Measurements from ENCODE around the gene NAP1L5. TPM values are rescaled to one million over a fixed set of nuclear protein-coding genes. Genes with fewer than 3 reads are reported as not detected.

Gene NAP1L5, protein sequence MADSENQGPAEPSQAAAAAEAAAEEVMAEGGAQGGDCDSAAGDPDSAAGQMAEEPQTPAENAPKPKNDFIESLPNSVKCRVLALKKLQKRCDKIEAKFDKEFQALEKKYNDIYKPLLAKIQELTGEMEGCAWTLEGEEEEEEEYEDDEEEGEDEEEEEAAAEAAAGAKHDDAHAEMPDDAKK
- 5.6 TPM in 2 replicates for total RNA-seq

DNA sequence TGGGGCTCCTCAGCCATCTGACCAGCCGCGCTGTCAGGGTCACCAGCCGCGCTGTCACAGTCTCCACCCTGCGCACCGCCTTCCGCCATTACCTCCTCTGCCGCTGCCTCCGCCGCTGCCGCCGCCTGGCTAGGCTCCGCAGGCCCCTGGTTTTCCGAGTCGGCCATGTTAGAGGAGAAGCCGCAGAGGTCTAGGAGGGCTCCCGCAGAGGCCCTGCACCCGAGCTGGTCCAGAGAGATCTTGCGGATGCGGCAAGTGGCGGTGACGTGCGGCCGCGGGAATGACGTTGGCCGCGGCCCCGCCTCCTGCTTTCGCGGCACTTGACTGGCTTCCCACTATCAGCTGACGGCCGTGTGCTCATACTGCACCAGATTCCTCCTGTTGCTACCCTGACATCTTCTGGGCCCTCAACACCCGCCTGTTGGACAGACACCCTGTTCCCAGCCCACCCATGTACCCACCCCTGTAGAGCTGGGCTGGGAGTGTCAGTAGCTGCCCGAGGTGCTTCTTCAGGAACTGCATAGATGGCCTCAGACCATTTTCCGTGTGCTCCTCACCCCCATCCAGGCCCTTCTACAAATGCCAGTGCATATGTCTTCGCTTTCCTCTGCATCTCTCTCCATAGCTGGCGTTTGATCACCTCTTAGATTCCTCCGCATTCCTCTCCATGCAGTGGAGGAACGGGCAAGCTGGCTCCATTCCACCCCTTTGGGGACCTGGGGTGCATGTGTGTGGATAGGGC, at the start of gene NAP1L5:
TSS of gene NAP1L5 (minus strand) at position 242 of the 742 bp plus-strand sequence. CDS start at position 167, 75 bp downstream.
- intact Hi-C loops (cut with micrococcal nuclease): loop anchor here (5.0 kb wide), 1 partner anchor 105 kb away; the partner anchor contains the start of gene HERC3
- Mint-ChIP-seq H3K4me1 (ENCODE audit: low read depth) (peaks cover 11% of the 10 kb centered on the region), H3K4me3 (ENCODE audit: low read depth) (peak within 1 kb of the TSS; percentile 85), H3K9me3 (no peaks in the 10 kb centered on the region), H3K27me3 (ENCODE audit: low read depth) (no peaks in the 10 kb centered on the region), H3K36me3 (ENCODE audit: low read depth) (peaks cover 5% of the 10 kb centered on the region), H3K27ac (peak within 1 kb of the TSS; percentile 56)
- peak; percentile 61 for DNase-seq (ENCODE audit: low spot score)

DNA sequence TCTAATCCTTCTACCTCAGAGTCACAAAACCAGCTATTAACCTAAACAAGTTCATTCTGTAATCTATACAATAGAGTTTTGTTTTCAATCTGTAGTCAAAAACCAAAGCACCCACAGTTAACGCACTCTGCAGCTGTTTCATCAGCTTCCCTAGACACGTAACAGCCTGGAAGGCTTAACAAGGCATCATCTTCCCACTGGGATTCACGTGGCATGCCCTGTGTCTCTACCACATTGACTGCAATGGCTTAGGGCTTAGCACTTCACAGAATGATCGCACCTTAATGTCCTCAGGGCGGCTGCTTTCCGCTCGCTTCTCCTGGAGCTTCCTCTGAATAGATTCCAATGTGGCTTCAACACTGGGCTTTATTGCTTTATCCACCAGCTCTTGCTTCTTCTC, 49.7 kb upstream of the NAP1L5 start:
- Mint-ChIP-seq H3K36me3 (ENCODE audit: low read depth) (peaks cover 14% of the 10 kb centered on the region), H3K27ac (no peak overlapping the region), H3K4me1 (ENCODE audit: low read depth) (no peaks in the 10 kb centered on the region), H3K4me3 (ENCODE audit: low read depth) (no peak overlapping the region), H3K27me3 (ENCODE audit: low read depth) (no peaks in the 10 kb centered on the region), H3K9me3 (no peaks in the 10 kb centered on the region)
- no peak for DNase-seq (ENCODE audit: low spot score)
- intact Hi-C loops (cut with micrococcal nuclease): no loop called here

DNA sequence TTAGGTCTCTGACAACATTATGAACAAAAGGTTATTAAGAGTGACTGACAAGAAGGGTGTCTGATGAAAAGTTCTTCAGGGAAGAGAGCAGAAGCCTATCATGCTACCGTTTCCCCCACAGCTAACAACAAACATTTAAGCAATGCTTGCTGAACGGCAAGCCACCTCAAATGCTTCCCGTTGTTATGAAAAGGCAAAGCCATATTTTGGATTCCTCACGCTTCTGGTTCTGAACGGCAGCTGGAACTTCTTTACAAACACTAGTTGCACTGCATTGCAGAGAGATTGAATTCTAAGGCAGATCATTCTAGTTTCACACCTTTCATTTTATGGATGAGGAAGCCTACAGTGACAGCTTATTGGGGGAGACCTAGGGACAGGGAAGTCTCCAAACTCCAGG, 48.6 kb upstream of the NAP1L5 start:
- Mint-ChIP-seq H3K27ac (no peak overlapping the region), H3K27me3 (ENCODE audit: low read depth) (no peaks in the 10 kb centered on the region), H3K4me3 (ENCODE audit: low read depth) (no peak overlapping the region), H3K4me1 (ENCODE audit: low read depth) (no peaks in the 10 kb centered on the region), H3K9me3 (no peaks in the 10 kb centered on the region), H3K36me3 (ENCODE audit: low read depth) (peaks cover 14% of the 10 kb centered on the region)
- DNase-seq (ENCODE audit: low spot score): no peak
- intact Hi-C loops (cut with micrococcal nuclease): no loop called here

DNA sequence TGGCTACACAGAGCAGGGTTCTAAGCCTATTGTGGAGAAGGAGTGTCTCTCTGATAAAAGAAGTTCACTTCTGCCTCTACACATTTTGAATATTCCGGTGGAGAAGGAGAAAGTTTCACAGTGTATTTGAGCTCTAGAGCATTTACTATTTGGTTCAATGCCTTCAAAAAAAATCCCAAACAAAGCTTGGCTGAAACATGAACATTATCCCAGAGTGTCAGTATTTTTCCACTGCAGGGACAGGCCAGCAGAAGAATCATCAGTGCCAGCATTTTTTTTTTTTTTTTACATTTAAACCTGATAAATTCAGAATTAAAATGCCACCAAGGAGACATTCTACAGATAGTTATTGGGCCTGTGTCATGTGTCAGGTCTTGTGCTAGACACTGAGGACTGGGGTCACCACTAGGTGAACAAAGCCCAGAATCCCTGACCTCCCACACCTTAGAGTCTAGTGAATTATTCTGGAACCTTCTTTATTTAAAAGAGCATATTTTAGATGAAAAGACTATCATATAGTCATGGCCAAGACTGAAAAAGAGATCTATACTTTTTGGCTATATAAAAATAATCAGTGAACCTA, 48.0 kb upstream of the NAP1L5 start:
- H3K36me3 Mint-ChIP-seq (ENCODE audit: low read depth): peaks cover 14% of the 10 kb centered on the region
- H3K27ac Mint-ChIP-seq: no peak overlapping the region
- H3K4me1 Mint-ChIP-seq (ENCODE audit: low read depth): no peaks in the 10 kb centered on the region
- no peaks in the 10 kb centered on the region for H3K27me3 Mint-ChIP-seq (ENCODE audit: low read depth)
- H3K4me3 Mint-ChIP-seq (ENCODE audit: low read depth): no peak overlapping the region
- intact Hi-C loops (cut with micrococcal nuclease): no loop called here
- no peaks in the 10 kb centered on the region for H3K9me3 Mint-ChIP-seq
- no peak for DNase-seq (ENCODE audit: low spot score)

DNA sequence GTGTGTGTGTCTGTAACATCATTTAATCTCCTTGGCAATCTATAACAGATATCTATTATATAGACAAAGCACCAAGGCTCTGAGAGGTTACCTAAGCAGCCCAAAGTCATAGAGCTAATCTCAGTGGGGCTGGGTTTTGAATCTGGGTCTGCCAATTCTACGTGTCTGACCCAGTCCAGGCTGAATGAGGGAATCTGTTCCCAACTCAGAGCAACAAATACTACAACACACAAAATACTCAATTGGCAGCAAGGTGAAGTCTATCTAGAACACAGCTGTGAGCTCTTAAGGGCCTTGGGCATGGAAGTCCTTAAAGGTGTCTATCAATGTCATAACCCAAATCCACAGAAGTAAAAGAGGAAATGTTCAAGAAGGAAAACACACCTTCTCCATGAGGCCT, 47.5 kb upstream of the NAP1L5 start:
- H3K27ac Mint-ChIP-seq: no peak overlapping the region
- no peak for DNase-seq (ENCODE audit: low spot score)
- H3K4me1 Mint-ChIP-seq (ENCODE audit: low read depth): no peaks in the 10 kb centered on the region
- no peaks in the 10 kb centered on the region for H3K9me3 Mint-ChIP-seq
- no peaks in the 10 kb centered on the region for H3K27me3 Mint-ChIP-seq (ENCODE audit: low read depth)
- intact Hi-C loops (cut with micrococcal nuclease): no loop called here
- H3K36me3 Mint-ChIP-seq (ENCODE audit: low read depth): peaks cover 14% of the 10 kb centered on the region
- H3K4me3 Mint-ChIP-seq (ENCODE audit: low read depth): no peak overlapping the region

DNA sequence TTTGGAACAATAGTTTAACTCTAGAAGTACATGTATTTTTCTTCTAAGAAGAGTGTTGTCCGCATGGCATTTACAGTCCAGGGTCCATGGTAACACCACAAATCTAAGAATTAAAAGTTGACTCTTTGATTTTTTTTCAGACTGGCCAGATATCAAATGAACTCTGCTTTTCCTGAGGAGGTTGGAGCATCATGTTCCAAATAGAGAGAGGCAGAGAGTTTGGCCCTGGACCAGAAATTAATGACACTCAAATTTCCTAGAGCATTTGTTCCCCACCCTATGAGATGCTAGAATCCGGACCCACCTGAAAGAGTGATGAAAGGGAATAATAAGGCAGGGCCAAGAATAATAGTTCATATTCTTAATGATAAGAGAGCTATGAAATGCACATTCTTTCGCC, 47.0 kb upstream of the NAP1L5 start:
- Mint-ChIP-seq H3K36me3 (ENCODE audit: low read depth) (peaks cover 11% of the 10 kb centered on the region), H3K27ac (no peak overlapping the region), H3K4me3 (ENCODE audit: low read depth) (no peak overlapping the region), H3K27me3 (ENCODE audit: low read depth) (no peaks in the 10 kb centered on the region), H3K4me1 (ENCODE audit: low read depth) (no peaks in the 10 kb centered on the region), H3K9me3 (no peaks in the 10 kb centered on the region)
- DNase-seq (ENCODE audit: low spot score): no peak
- intact Hi-C loops (cut with micrococcal nuclease): no loop called here

DNA sequence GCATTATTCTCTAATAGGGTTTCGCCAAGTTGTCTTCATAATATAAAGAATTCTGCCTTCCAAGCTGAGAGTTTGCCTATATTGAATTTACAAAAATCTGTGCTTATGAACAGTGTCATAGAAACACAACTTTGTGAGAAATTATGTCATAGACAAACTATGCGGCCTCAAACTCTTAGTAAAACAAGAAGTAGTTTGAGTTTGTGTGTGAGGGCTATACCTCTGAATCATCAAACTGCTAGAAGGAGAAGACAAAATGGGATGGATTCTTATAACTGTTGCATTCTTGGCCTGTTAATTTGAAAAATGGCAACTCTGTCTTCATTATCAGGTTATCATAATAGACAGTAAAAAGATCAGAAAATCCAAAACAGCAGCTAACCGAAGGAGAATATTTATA, 46.1 kb upstream of the NAP1L5 start:
- Mint-ChIP-seq H3K27ac (no peak overlapping the region), H3K9me3 (no peaks in the 10 kb centered on the region), H3K27me3 (ENCODE audit: low read depth) (no peaks in the 10 kb centered on the region), H3K4me3 (ENCODE audit: low read depth) (no peak overlapping the region), H3K4me1 (ENCODE audit: low read depth) (no peaks in the 10 kb centered on the region), H3K36me3 (ENCODE audit: low read depth) (peaks cover 7% of the 10 kb centered on the region)
- intact Hi-C loops (cut with micrococcal nuclease): no loop called here
- DNase-seq (ENCODE audit: low spot score): no peak

DNA sequence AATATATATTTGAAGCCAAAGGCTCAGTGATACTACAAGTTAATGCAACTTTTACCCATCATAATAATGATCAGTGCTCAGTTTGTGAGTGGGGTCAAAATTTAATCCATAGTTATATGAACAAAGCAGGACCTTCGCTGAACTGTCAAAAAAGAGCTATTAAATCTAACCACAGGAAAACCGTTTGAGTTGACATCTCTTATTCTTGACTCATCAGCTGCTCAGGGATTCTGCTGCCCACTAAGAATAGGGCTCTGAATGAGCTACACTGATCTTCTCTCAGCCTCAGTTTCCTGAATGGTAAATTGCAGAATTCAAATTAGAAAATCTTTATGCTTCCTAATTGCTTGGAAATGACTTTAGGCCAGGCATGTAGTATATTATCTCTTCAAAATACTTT, 44.9 kb upstream of the NAP1L5 start:
- H3K9me3 Mint-ChIP-seq: no peaks in the 10 kb centered on the region
- no peak overlapping the region for H3K4me3 Mint-ChIP-seq (ENCODE audit: low read depth)
- H3K27ac Mint-ChIP-seq: no peak overlapping the region
- H3K27me3 Mint-ChIP-seq (ENCODE audit: low read depth): no peaks in the 10 kb centered on the region
- DNase-seq (ENCODE audit: low spot score): no peak
- peaks cover 7% of the 10 kb centered on the region for H3K36me3 Mint-ChIP-seq (ENCODE audit: low read depth)
- peaks cover 2% of the 10 kb centered on the region for H3K4me1 Mint-ChIP-seq (ENCODE audit: low read depth)
- intact Hi-C loops (cut with micrococcal nuclease): no loop called here

DNA sequence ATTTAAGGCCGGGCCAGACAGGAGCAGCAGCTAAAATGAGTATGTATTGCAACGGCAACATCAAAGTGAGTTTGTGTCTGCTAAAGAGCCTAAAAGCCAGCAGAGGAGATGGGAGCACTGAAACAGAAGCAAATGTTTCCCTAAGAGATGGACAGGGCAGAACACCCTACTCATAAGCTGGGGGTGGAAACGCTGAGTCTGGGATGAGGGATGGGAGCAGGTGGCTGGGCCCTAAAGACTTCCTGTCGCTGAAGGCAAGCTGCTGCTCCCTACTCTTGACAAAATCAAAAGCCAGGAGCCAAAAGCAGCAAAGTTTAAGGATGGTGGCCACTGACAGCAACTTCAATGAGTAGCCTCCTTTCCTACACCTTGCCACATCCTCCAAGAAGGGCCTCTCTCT, 40.6 kb upstream of the NAP1L5 start:
- peaks cover 4% of the 10 kb centered on the region for H3K4me1 Mint-ChIP-seq (ENCODE audit: low read depth)
- H3K27me3 Mint-ChIP-seq (ENCODE audit: low read depth): no peaks in the 10 kb centered on the region
- H3K27ac Mint-ChIP-seq: no peak overlapping the region
- no peak overlapping the region for H3K4me3 Mint-ChIP-seq (ENCODE audit: low read depth)
- no peak for DNase-seq (ENCODE audit: low spot score)
- intact Hi-C loops (cut with micrococcal nuclease): no loop called here
- H3K9me3 Mint-ChIP-seq: no peaks in the 10 kb centered on the region
- H3K36me3 Mint-ChIP-seq (ENCODE audit: low read depth): peaks cover 6% of the 10 kb centered on the region

DNA sequence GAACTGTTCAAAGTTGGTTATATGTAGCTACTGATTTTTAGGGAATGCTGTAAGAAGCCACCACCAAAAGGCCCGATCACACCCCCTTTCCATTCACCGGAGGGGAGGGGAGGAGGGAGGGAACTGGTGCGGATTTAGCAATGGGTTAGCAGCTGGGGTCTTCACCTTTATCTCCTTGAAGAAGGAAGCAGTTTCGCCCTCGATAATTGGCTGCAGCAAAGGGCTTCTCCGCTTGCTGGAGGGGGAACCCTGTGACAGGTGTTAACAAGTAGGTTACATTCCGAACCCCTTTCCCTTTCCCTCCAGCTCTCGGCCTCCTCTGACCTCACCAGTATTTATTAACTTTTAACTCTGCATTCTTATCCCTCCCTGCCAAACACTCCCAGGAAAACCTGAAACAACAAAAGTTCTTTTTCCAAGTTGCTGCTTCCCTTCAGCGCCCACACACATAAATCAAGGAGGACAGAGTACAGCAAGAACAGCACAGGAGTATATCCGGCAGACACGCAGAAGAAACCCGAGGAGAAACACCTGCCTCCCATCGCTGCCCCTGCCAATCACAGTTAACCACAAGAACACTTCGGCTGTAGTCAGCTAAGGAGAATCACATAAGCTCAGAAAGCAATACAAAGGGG, 39.8 kb upstream of the NAP1L5 start:
- Mint-ChIP-seq H3K4me3 (ENCODE audit: low read depth) (no peak overlapping the region), H3K9me3 (no peaks in the 10 kb centered on the region), H3K27ac (no peak overlapping the region), H3K36me3 (ENCODE audit: low read depth) (peaks cover 6% of the 10 kb centered on the region), H3K4me1 (ENCODE audit: low read depth) (peaks cover 4% of the 10 kb centered on the region), H3K27me3 (ENCODE audit: low read depth) (no peaks in the 10 kb centered on the region)
- intact Hi-C loops (cut with micrococcal nuclease): no loop called here
- no peak for DNase-seq (ENCODE audit: low spot score)

DNA sequence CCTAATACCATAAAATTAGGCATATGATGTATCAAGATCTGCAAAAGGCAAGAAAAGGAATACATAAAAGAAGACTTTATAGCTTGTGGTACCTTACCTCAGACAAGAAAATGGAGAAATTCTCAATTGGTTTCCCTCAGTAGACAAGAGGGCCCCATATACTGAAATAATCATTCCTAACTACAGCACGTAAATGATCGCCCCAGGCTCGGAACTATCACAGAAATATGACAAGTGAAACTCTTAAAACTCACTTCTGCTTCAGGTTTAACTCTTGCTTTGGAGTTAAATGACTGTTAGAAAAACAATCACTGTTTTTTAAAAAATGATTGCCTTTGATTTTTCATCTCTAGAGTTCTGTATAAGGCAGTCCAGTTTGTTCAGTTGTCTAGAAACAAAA, 38.6 kb upstream of the NAP1L5 start:
- H3K9me3 Mint-ChIP-seq: no peaks in the 10 kb centered on the region
- no peak overlapping the region for H3K4me3 Mint-ChIP-seq (ENCODE audit: low read depth)
- no peak overlapping the region for H3K27ac Mint-ChIP-seq
- H3K36me3 Mint-ChIP-seq (ENCODE audit: low read depth): peaks cover 6% of the 10 kb centered on the region
- DNase-seq (ENCODE audit: low spot score): no peak
- no peaks in the 10 kb centered on the region for H3K27me3 Mint-ChIP-seq (ENCODE audit: low read depth)
- intact Hi-C loops (cut with micrococcal nuclease): no loop called here
- peaks cover 4% of the 10 kb centered on the region for H3K4me1 Mint-ChIP-seq (ENCODE audit: low read depth)

DNA sequence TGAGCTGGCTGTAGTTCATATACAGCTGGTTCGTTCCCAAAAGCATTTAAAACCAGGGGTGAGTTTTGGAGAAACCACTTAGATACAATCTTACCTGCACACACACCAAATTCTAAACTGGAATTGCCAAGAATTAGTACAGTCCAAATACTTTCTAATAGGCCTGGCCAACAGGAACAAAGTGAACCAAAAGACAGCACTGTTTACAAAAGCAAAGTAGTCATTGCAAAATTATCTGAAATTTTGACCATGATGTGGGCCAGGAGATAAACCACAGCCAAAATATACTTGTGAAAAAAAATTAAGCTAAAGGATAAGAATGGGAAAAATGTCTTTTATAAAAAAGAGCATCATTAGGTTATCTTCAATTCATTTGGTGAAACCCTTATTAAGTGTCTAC, 37.9 kb upstream of the NAP1L5 start:
- peaks cover 11% of the 10 kb centered on the region for H3K36me3 Mint-ChIP-seq (ENCODE audit: low read depth)
- DNase-seq (ENCODE audit: low spot score): no peak
- H3K4me1 Mint-ChIP-seq (ENCODE audit: low read depth): peaks cover 4% of the 10 kb centered on the region
- H3K9me3 Mint-ChIP-seq: no peaks in the 10 kb centered on the region
- no peak overlapping the region for H3K4me3 Mint-ChIP-seq (ENCODE audit: low read depth)
- no peak overlapping the region for H3K27ac Mint-ChIP-seq
- intact Hi-C loops (cut with micrococcal nuclease): no loop called here
- no peaks in the 10 kb centered on the region for H3K27me3 Mint-ChIP-seq (ENCODE audit: low read depth)

DNA sequence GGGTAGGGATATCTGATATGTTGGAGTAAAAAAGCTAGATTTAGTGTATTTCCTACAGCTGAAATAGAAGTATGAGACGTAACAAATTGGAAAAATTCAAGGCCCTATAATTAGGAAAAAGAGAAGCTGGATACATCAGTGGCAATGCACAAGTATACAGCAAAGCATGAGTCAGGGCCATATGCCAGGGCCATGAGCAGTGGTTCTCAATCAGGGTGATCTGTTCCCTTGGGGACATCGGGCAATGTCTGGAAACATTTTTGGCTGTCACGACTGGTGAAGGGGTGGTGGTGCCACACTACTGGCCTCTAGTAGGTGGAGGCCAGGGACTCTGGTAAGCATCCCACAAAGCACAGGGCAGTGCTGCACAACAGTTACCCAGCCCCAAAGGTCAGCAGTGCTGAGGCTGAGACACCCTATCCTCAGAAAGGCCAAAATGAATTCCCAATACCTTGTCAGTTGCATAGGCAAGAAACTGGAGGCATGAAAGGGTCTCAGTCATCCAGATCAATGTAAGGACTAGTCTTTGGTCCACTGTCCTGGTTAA, 36.8 kb upstream of the NAP1L5 start:
- no peaks in the 10 kb centered on the region for H3K9me3 Mint-ChIP-seq
- H3K27me3 Mint-ChIP-seq (ENCODE audit: low read depth): no peaks in the 10 kb centered on the region
- DNase-seq (ENCODE audit: low spot score): no peak
- intact Hi-C loops (cut with micrococcal nuclease): no loop called here
- no peak overlapping the region for H3K27ac Mint-ChIP-seq
- peaks cover 4% of the 10 kb centered on the region for H3K4me1 Mint-ChIP-seq (ENCODE audit: low read depth)
- H3K36me3 Mint-ChIP-seq (ENCODE audit: low read depth): peaks cover 11% of the 10 kb centered on the region
- H3K4me3 Mint-ChIP-seq (ENCODE audit: low read depth): no peak overlapping the region

All from activated T-helper 2 cell treated with anti-CD3 and anti-CD28 coated beads, Interferon-gamma antibody, Interleukin-2, Interleukin-4, amounts not matched to agents 10 μg/mL and 5 μg/mL and 100 μg/mL, durations not matched to agents 14 hours and 24 hours and 36 hours (primary cell).